ENCODE data around the gene STARD9.
"Not testable (repeated sequence)": the region's sequence is repeated elsewhere in the genome, so short reads cannot be mapped to it uniquely, and the experiment has no call there.

The STARD9 gene
- 3.7 to 30.1 (median 17.6) reads per million in 17 experiments for total RNA-seq

- peak; percentile 99 to 100 (median 99) for DNase-seq
These were observed at the start of gene STARD9 for GRCh38 chr15:42575188-42576039. STARD9 (plus strand) TSS chr15:42575606; CDS start chr15:42575716, 110 bp downstream.

GRCh38 chr15:42528970-42529369, 46.4 kb upstream of the STARD9 start:
- no peak for DNase-seq

GRCh38 chr15:42533246-42533645, 42.2 kb upstream of the STARD9 start:
- DNase-seq: no peak

- DNase-seq: peak; percentile 28 to 84 (median 64)
These were observed 30.4 kb upstream of the STARD9 start for GRCh38 chr15:42544853-42545629.

GRCh38 chr15:42547918-42548248, 27.5 kb upstream of the STARD9 start:
- DNase-seq: no peak

- DNase-seq: peak; percentile 87 to 96 (median 92)
These were observed 27.0 kb upstream of the STARD9 start, which contains the start of the genes HAUS2 and LRRC57 for GRCh38 chr15:42548249-42549031. HAUS2 (plus strand) TSS chr15:42548838; CDS start chr15:42548873, 35 bp downstream. LRRC57 (minus strand) TSS chr15:42548793; CDS start chr15:42548434, 359 bp downstream.

- peak; percentile 50 to 68 (median 61) for DNase-seq
These were observed 26.3 kb upstream of the STARD9 start for GRCh38 chr15:42549032-42549491.

GRCh38 chr15:42549741-42550392, 25.5 kb upstream of the STARD9 start:
- DNase-seq: peak; percentile 31 to 73 (median 56)

GRCh38 chr15:42553554-42553953, 21.9 kb upstream of the STARD9 start:
- DNase-seq: peak in 1 of 4 experiments; percentile 10

GRCh38 chr15:42556550-42557207, 18.7 kb upstream of the STARD9 start:
- not testable (repeated sequence) for DNase-seq

- DNase-seq: no peak
These were observed 16.7 kb upstream of the STARD9 start for GRCh38 chr15:42558739-42559138.

- peak in 1 of 4 experiments; percentile 32 for DNase-seq
These were observed 711 bp downstream of the STARD9 start for GRCh38 chr15:42576040-42576594.

GRCh38 chr15:42576776-42577175, 1.4 kb downstream of the STARD9 start:
- DNase-seq: no peak

GRCh38 chr15:42577514-42578031, 2.2 kb downstream of the STARD9 start:
- peak in 2 of 4 experiments; percentile 3 to 5 for DNase-seq

- no peak for DNase-seq
These were observed 3.7 kb downstream of the STARD9 start for GRCh38 chr15:42578984-42579537.

GRCh38 chr15:42581272-42581730, 5.9 kb downstream of the STARD9 start:
- peak; percentile 87 to 95 (median 92) for DNase-seq

GRCh38 chr15:42582569-42583375, 7.4 kb downstream of the STARD9 start:
- no peak for DNase-seq

GRCh38 chr15:42584031-42584765, 8.8 kb downstream of the STARD9 start:
- DNase-seq: no peak

Measured in suppressor macrophage (primary cell).